Karpas-422 (cell line): ENCODE results near the gene KAT14. TPM values are rescaled to one million over a fixed set of nuclear protein-coding genes. Genes with fewer than 3 reads are reported as not detected.
"Not testable (repeated sequence)": the region's sequence is repeated elsewhere in the genome, so short reads cannot be mapped to it uniquely, and the experiment has no call there.

Source experiments
- DNase-seq: peaks from one replicate; pipeline ENCODE4 v3.0.0-alpha.2; 2015
- H2AFZ ChIP-seq: fragments of 200-600 bp; sonication (generic); 2 replicates; pipeline ENCODE4 v1.6.1; 2014; ENCODE audit warnings: antibody characterized with exemption, low read length, mixed read lengths
- H3K27ac ChIP-seq: fragments of 200-600 bp; sonication (generic); 2 replicates; pipeline ENCODE4 v1.5.1; 2014; ENCODE audit warnings: mild to moderate bottlenecking, low read length, moderate library complexity
- H3K27me3 ChIP-seq: fragments of 200-600 bp; sonication (generic); 2 replicates; pipeline ENCODE4 v1.6.1; 2014; ENCODE audit warnings: low read length, mixed read lengths
- H3K36me3 ChIP-seq: fragments of 200-600 bp; sonication (generic); 2 replicates; pipeline ENCODE4 v1.6.1; 2014; ENCODE audit warnings: low read length, mixed read lengths; ENCODE audit not compliant: insufficient read depth
- H3K4me1 ChIP-seq: fragments of 200-600 bp; sonication (generic); 2 replicates; pipeline ENCODE4 v1.6.1; 2014; ENCODE audit warnings: mild to moderate bottlenecking, low read length, mixed read lengths
- H3K4me2 ChIP-seq: fragments of 200-600 bp; sonication (generic); 2 replicates; pipeline ENCODE4 v1.6.1; 2014; ENCODE audit warnings: low read length, low read depth, mild to moderate bottlenecking; ENCODE audit not compliant: poor library complexity, severe bottlenecking
- H3K4me3 ChIP-seq: fragments of 200-600 bp; sonication (generic); 2 replicates; pipeline ENCODE4 v1.5.1; 2014; ENCODE audit warnings: mild to moderate bottlenecking, antibody characterized with exemption, low read length, mixed read lengths
- H3K79me2 ChIP-seq: fragments of 200-600 bp; sonication (generic); 2 replicates; pipeline ENCODE4 v1.6.1; 2014; ENCODE audit warnings: mild to moderate bottlenecking, low read length, mixed read lengths
- H3K9ac ChIP-seq: fragments of 200-600 bp; sonication (generic); 2 replicates; pipeline ENCODE4 v1.6.0; 2014; ENCODE audit warnings: low read length
- H3K9me2 ChIP-seq: fragments of 200-600 bp; sonication (generic), shearing (Covaris generic); replicated peaks from 2 replicates; pipeline ENCODE4 v1.6.0; 2014; ENCODE audit warnings: mild to moderate bottlenecking, low read length, moderate library complexity; ENCODE audit not compliant: insufficient read depth
- H3K9me3 ChIP-seq: fragments of 300-700, 200-600 bp; sonication (generic); 2 replicates; pipeline ENCODE4 v1.6.1; 2014; ENCODE audit warnings: low read length, mixed read lengths
- H4K20me1 ChIP-seq: fragments of 200-600 bp; sonication (generic); 2 replicates; pipeline ENCODE4 v1.6.1; 2014; ENCODE audit warnings: mild to moderate bottlenecking, antibody characterized with exemption, low read length, low read depth; ENCODE audit not compliant: insufficient read depth
- total RNA-seq: library from RNA; depleted of rRNA; stranded (reverse); fragments of >200 nt; shearing (Covaris generic); gene quantifications from 2 replicates; pipeline ENCODE4 v1.2.3, GENCODE V29; 2014; ENCODE audit warnings: low replicate concordance

KAT14 gene
- total RNA-seq, 1 experiment from 2014 or later: 14.5 TPM

DNA sequence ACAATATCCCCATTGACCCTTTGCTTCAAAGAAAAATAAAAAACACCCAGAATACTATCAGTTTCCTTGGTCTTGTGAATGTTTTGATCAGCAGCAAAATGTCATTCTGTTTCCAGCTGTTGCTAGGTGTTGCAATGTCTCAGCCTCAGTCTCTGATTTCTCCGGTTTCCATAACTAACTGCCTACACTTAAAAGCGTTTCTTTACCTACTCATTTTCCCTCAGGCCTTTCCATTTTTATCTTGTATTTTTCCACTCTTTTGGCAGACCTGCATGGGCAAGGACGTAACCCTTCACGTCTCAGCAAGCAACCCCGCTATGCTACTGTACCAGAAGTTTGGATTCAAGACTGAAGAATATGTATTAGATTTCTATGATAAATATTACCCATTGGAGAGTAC lies 49.4 kb downstream of the KAT14 start:
- peaks cover 30% of the 10 kb centered on the region; the same call in 1 of the 2 replicates for H3K36me3 ChIP-seq
- DNase-seq: no peak

DNA sequence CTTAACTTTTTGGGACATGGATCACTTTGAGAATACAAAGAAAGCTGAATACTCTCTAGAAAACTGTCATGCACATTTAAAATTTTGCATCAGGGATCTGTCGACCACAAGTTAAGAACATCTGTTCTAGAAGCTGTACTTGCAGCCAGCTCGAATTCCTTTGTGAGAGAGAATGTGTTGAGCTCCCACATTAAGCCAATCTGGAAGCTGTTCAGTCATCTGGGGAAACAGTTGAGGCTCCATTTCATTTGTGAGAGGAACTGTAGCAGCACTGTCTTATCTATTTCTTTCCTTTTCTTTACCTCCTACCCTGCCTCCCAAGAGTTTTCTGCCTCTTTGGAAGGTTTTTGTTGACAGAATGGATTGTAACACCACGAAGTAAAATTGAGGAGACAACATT lies 50.8 kb downstream of the KAT14 start:
- peaks cover 28% of the 10 kb centered on the region; the same call in 1 of the 2 replicates for H3K36me3 ChIP-seq

More for the DNA sequence above, 49.4 kb downstream of the KAT14 start:
- H3K4me2 ChIP-seq: no peak overlapping the region
- H3K9me2 ChIP-seq: no peaks in the 10 kb centered on the region
- no peak overlapping the region for H3K4me3 ChIP-seq
- no peaks in the 10 kb centered on the region for H3K27me3 ChIP-seq
- H2AFZ ChIP-seq: no peak overlapping the region
- H3K27ac ChIP-seq: no peak overlapping the region
- no peak overlapping the region for H3K9ac ChIP-seq
- H4K20me1 ChIP-seq: no peaks in the 10 kb centered on the region
- H3K79me2 ChIP-seq: no peaks in the 10 kb centered on the region
- H3K9me3 ChIP-seq: no peaks in the 10 kb centered on the region
- H3K4me1 ChIP-seq: no peaks in the 10 kb centered on the region; the same call in 1 of the 2 replicates

DNA sequence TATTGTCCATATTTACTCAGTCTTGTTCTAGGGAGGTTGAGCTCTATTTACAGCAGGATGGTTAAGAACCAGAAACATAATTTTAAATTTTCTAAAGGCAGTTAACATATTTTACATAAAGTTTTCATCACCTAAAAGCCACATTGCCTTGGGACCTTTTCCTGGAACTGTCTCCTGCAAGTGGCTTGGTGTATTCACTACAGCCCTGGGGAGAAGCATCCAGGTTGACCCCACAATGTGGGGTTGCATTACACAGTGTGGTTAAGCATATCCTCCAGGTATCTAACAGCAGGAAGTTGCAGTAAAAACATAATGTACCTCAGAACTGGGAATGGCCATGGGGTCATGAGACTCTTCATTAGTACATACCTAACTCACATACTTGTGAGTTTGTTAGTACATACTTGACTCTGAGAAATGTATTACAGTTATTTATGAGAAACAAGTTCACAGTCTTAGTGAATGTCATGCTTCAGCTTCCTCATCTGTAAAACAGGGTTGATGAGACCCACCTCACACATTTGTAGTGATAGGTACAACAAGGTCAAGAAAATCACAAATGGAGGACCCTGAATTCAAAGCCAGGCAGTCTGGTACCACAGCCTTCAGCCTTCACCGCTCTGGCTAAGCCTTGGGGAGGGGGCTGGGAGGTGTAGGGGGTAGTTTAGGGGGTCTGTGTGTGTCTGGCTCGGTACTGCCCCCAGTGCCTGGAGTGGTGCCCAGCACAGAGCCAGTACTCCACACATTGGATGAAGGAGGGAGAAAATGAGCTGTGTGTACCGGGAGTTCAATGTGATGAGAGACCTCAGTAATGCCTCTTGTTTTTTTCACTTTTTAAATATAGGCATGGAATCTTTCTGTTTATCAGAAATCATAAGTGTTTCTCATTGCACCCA lies 52.9 kb downstream of the KAT14 start:
- Histone ChIP-seq H3K27me3 (no peaks in the 10 kb centered on the region), H3K4me1 (no peaks in the 10 kb centered on the region; the same call in 1 of the 2 replicates), H3K9me3 (no peaks in the 10 kb centered on the region), H3K9me2 (no peaks in the 10 kb centered on the region), H4K20me1 (no peaks in the 10 kb centered on the region), H2AFZ (no peak overlapping the region), H3K27ac (no peak overlapping the region), H3K4me3 (no peak overlapping the region), H3K79me2 (no peaks in the 10 kb centered on the region), H3K36me3 (peaks cover 18% of the 10 kb centered on the region; the same call in 1 of the 2 replicates), H3K9ac (no peak overlapping the region), H3K4me2 (no peak overlapping the region)
- no peak for DNase-seq

More for the DNA sequence above, 50.8 kb downstream of the KAT14 start:
- H3K9me2 ChIP-seq: no peaks in the 10 kb centered on the region
- H3K27ac ChIP-seq: no peak overlapping the region
- no peaks in the 10 kb centered on the region for H3K9me3 ChIP-seq
- H3K79me2 ChIP-seq: no peaks in the 10 kb centered on the region
- H3K27me3 ChIP-seq: no peaks in the 10 kb centered on the region
- H3K4me2 ChIP-seq: no peak overlapping the region
- no peak overlapping the region for H3K4me3 ChIP-seq
- no peak overlapping the region for H2AFZ ChIP-seq
- no peaks in the 10 kb centered on the region; the same call in 1 of the 2 replicates for H3K4me1 ChIP-seq
- H3K9ac ChIP-seq: no peak overlapping the region
- no peaks in the 10 kb centered on the region for H4K20me1 ChIP-seq
- DNase-seq: no peak

- Histone ChIP-seq H3K4me1 (no peaks in the 10 kb centered on the region; the same call in 1 of the 2 replicates), H4K20me1 (no peaks in the 10 kb centered on the region), H3K36me3 (peaks cover 15% of the 10 kb centered on the region; the same call in 1 of the 2 replicates), H3K27me3 (no peaks in the 10 kb centered on the region), H3K79me2 (no peaks in the 10 kb centered on the region), H3K9me3 (no peaks in the 10 kb centered on the region), H2AFZ (no peak overlapping the region), H3K4me2 (no peak overlapping the region), H3K9ac (no peak overlapping the region), H3K4me3 (no peak overlapping the region), H3K27ac (no peak overlapping the region), H3K9me2 (no peaks in the 10 kb centered on the region)
- DNase-seq: no peak
Measured at GRCh38 chr20:18191306-18191705, 53.6 kb downstream of the KAT14 start.

- H3K4me2 ChIP-seq, H2AFZ ChIP-seq, H3K36me3 ChIP-seq, H3K9me3 ChIP-seq, H3K79me2 ChIP-seq, H3K4me1 ChIP-seq, H4K20me1 ChIP-seq, DNase-seq, H3K27ac ChIP-seq, H3K9me2 ChIP-seq, H3K9ac ChIP-seq, H3K27me3 ChIP-seq, H3K4me3 ChIP-seq: not testable (repeated sequence)
Measured at GRCh38 chr20:18194461-18194860, 56.8 kb downstream of the KAT14 start.

GRCh38 chr20:18195931-18196330 lies 58.3 kb downstream of the KAT14 start:
- Histone ChIP-seq H2AFZ (no peak overlapping the region), H3K4me2 (no peak overlapping the region), H3K36me3 (no peaks in the 10 kb centered on the region), H3K9ac (no peak overlapping the region), H3K9me3 (no peaks in the 10 kb centered on the region), H3K27ac (no peak overlapping the region), H3K9me2 (no peaks in the 10 kb centered on the region), H3K27me3 (no peaks in the 10 kb centered on the region), H4K20me1 (no peaks in the 10 kb centered on the region), H3K4me1 (no peaks in the 10 kb centered on the region), H3K4me3 (no peak overlapping the region), H3K79me2 (no peaks in the 10 kb centered on the region)
- no peak for DNase-seq

DNA sequence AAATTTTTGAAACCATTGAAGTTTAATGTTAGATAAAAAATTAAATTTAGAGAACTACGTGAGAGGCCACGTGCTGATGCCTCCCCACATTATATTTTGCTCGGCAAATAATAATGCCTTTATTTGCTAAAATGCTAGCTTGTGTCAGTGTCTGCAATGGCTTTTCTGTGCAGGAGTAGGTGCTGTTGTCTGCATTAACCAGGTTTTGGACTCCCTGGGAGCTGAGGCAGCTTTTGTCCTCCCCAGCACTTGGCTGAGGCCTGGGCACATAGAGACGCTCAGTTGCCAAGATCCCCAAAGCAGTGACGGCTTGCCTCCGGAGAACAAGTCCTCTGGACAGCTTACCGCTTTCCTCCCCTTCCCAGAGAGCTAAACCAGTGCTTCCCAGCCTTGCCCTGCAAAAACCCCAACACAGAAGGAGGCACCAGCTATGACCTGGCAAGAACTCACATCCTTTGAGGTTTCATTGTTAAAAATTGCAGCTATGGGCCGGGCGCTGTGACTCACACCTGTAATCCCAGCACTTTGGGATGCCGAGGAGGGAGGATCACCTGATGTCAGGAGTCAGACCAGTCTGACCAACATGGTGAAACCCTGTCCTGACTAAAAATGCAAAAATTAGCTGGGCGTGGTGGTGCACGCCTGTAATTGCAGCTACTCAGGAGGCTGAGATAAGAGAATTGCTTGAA lies 59.9 kb downstream of the KAT14 start:
- Histone ChIP-seq H3K79me2 (no peaks in the 10 kb centered on the region), H2AFZ (no peak overlapping the region), H3K9ac (no peak overlapping the region), H3K4me1 (no peaks in the 10 kb centered on the region), H3K9me3 (no peaks in the 10 kb centered on the region; the same call in 1 of the 2 replicates), H3K27ac (no peak overlapping the region), H3K4me3 (no peak overlapping the region), H3K4me2 (no peak overlapping the region), H3K36me3 (peaks cover 4% of the 10 kb centered on the region; the same call in 1 of the 2 replicates), H3K9me2 (no peaks in the 10 kb centered on the region), H4K20me1 (no peaks in the 10 kb centered on the region), H3K27me3 (no peaks in the 10 kb centered on the region)
- DNase-seq: no peak

GRCh38 chr20:18202966-18203365 lies 65.3 kb downstream of the KAT14 start:
- Histone ChIP-seq H3K4me2 (no peak overlapping the region), H3K27ac (no peak overlapping the region), H3K27me3 (no peaks in the 10 kb centered on the region), H3K4me1 (no peaks in the 10 kb centered on the region), H3K36me3 (peaks cover 4% of the 10 kb centered on the region; the same call in 1 of the 2 replicates), H3K9me2 (no peaks in the 10 kb centered on the region), H3K9ac (no peak overlapping the region), H3K4me3 (no peak overlapping the region), H3K9me3 (no peaks in the 10 kb centered on the region; the same call in 1 of the 2 replicates), H3K79me2 (no peaks in the 10 kb centered on the region), H4K20me1 (no peaks in the 10 kb centered on the region), H2AFZ (no peak overlapping the region)
- DNase-seq: no peak
